SK-N-SH treated with all-trans-retinoic acid at 6 μM for 48 hours (cell line): ENCODE measurements around the gene TBCD.

Experiments used
- ATAC-seq: fragments of 200-7000 bp; cut with Tn5 transposase; 3 replicates; pipeline ENCODE4 v1.9.1; 2020; ENCODE audit warnings: mild to moderate bottlenecking, moderate library complexity
- ARNTL ChIP-seq: fragments of 450-650 bp; formaldehyde crosslinking; IDR thresholded peaks from 2 replicates; pipeline ENCODE4 v1.5.0; 2020; ENCODE audit warnings: low read depth, mild to moderate bottlenecking, moderate library complexity, borderline replicate concordance
- BACH2 ChIP-seq: fragments of 250-450 bp; sonication (Bioruptor Pico); IDR thresholded peaks from 2 replicates; pipeline ENCODE4 v1.9.0; 2021; ENCODE audit warnings: mild to moderate bottlenecking, borderline replicate concordance
- CREB5 ChIP-seq: fragments of 250-450 bp; sonication (Bioruptor Pico); IDR thresholded peaks from 2 replicates; pipeline ENCODE4 v1.5.1; 2020; ENCODE audit warnings: low read depth, mild to moderate bottlenecking, moderate library complexity
- CSDC2 ChIP-seq: fragments of 250-450 bp; sonication (Bioruptor Pico); IDR thresholded peaks from 2 replicates; pipeline ENCODE4 v1.5.0; 2020; ENCODE audit warnings: mild to moderate bottlenecking, moderate library complexity
- CSRNP3 ChIP-seq: fragments of 250-450 bp; sonication (Bioruptor Pico); IDR thresholded peaks from 2 replicates; pipeline ENCODE4 v1.5.1; 2021; ENCODE audit warnings: mild to moderate bottlenecking, moderate library complexity
- GLIS3 ChIP-seq: fragments of 250-450 bp; sonication (Bioruptor Pico); IDR thresholded peaks from 2 replicates; pipeline ENCODE4 v1.5.0; 2020; ENCODE audit warnings: mild to moderate bottlenecking, moderate library complexity
- OSR1 ChIP-seq: fragments of 250-450 bp; sonication (Bioruptor Pico); IDR thresholded peaks from 2 replicates; pipeline ENCODE4 v1.8.0; 2022; ENCODE audit warnings: moderate library complexity, mild to moderate bottlenecking, inconsistent platforms
- PATZ1 ChIP-seq: fragments of 250-450 bp; sonication (Bioruptor Pico); IDR thresholded peaks from 2 replicates; pipeline ENCODE4 v1.8.0; 2020; ENCODE audit warnings: mild to moderate bottlenecking, moderate library complexity, borderline replicate concordance
- POU6F1 ChIP-seq: fragments of 250-450 bp; sonication (Bioruptor Pico); IDR thresholded peaks from 2 replicates; pipeline ENCODE4 v1.8.0; 2021; ENCODE audit warnings: low read depth, mild to moderate bottlenecking, moderate library complexity, borderline replicate concordance
- RARB ChIP-seq: fragments of 250-450 bp; sonication (Bioruptor Pico); IDR thresholded peaks from 2 replicates; pipeline ENCODE4 v1.8.0; 2021; ENCODE audit warnings: mild to moderate bottlenecking, moderate library complexity
- SNAI2 ChIP-seq: fragments of 250-450 bp; sonication (Bioruptor Pico); IDR thresholded peaks from 2 replicates; pipeline ENCODE4 v1.5.0; 2020; ENCODE audit warnings: mild to moderate bottlenecking, moderate library complexity
- TOX ChIP-seq: fragments of 250-450 bp; sonication (Bioruptor Pico); IDR thresholded peaks from 2 replicates; pipeline ENCODE4 v1.8.0; 2021; ENCODE audit warnings: mild to moderate bottlenecking, moderate library complexity, borderline replicate concordance
- TSHZ2 ChIP-seq: fragments of 250-450 bp; sonication (Bioruptor Pico); IDR thresholded peaks from 2 replicates; pipeline ENCODE4 v1.5.0; 2020; ENCODE audit warnings: mild to moderate bottlenecking, moderate library complexity
- ZFP3 ChIP-seq: fragments of 250-450 bp; sonication (Bioruptor Pico); IDR thresholded peaks from 2 replicates; pipeline ENCODE4 v1.5.0; 2020; ENCODE audit warnings: mild to moderate bottlenecking, moderate library complexity
- ZFP30 ChIP-seq: fragments of 450-650 bp; formaldehyde crosslinking; IDR thresholded peaks from 2 replicates; pipeline ENCODE4 v1.5.0; 2022; ENCODE audit warnings: mild to moderate bottlenecking, moderate library complexity
- ZNF70 ChIP-seq: fragments of 450-650 bp; formaldehyde crosslinking; IDR thresholded peaks from 2 replicates; pipeline ENCODE4 v1.5.0; 2020; ENCODE audit warnings: mild to moderate bottlenecking, moderate library complexity
- ZNF8 ChIP-seq: fragments of 450-650 bp; formaldehyde crosslinking; IDR thresholded peaks from 2 replicates; pipeline ENCODE4 v1.5.0; 2020; ENCODE audit warnings: mild to moderate bottlenecking, moderate library complexity

The TBCD gene

GRCh38 chr17:82822281-82822680 lies 70.4 kb downstream of the TBCD start:
- TF ChIP-seq CSRNP3 (CRISPR knock-in tag), result no peak
- no peak for ATAC-seq

- ATAC-seq, result peak; percentile 42; the same call in 1 of the 3 replicates
Measured at GRCh38 chr17:82823004-82823403, 71.1 kb downstream of the TBCD start.

GRCh38 chr17:82825540-82826124 lies 73.8 kb downstream of the TBCD start:
- no peak for TF ChIP-seq OSR1 (CRISPR knock-in tag)
- TF ChIP-seq ARNTL (CRISPR knock-in tag), result no peak
- no peak for TF ChIP-seq PATZ1 (CRISPR knock-in tag)
- no peak for TF ChIP-seq ZNF70
- TF ChIP-seq GLIS3 (CRISPR knock-in tag), result no peak
- TF ChIP-seq CSDC2, result no peak
- TF ChIP-seq ZFP30 (CRISPR knock-in tag), result no peak
- TF ChIP-seq TSHZ2 (CRISPR knock-in tag), result no peak
- ATAC-seq, result no peak

More at GRCh38 chr17:82823004-82823403, 71.1 kb downstream of the TBCD start:
- TF ChIP-seq ZFP30 (CRISPR knock-in tag), result no peak

- TF ChIP-seq CREB5 (CRISPR knock-in tag) (no peak), POU6F1 (CRISPR knock-in tag) (no peak)
- no peak for ATAC-seq
Measured at GRCh38 chr17:82826211-82826610, 74.3 kb downstream of the TBCD start.

- no peak for ATAC-seq
- TF ChIP-seq ZNF8 (no peak), BACH2 (CRISPR knock-in tag) (no peak), TSHZ2 (CRISPR knock-in tag) (no peak), GLIS3 (CRISPR knock-in tag) (no peak), ZFP3 (CRISPR knock-in tag) (no peak), RARB (no peak), CREB5 (CRISPR knock-in tag) (no peak), PATZ1 (CRISPR knock-in tag) (no peak), ARNTL (CRISPR knock-in tag) (no peak), TOX (CRISPR knock-in tag) (no peak), SNAI2 (no peak)
Measured at GRCh38 chr17:82826956-82827355, 75.1 kb downstream of the TBCD start.
